ENCODE results near the gene GIMAP2.

DNA sequence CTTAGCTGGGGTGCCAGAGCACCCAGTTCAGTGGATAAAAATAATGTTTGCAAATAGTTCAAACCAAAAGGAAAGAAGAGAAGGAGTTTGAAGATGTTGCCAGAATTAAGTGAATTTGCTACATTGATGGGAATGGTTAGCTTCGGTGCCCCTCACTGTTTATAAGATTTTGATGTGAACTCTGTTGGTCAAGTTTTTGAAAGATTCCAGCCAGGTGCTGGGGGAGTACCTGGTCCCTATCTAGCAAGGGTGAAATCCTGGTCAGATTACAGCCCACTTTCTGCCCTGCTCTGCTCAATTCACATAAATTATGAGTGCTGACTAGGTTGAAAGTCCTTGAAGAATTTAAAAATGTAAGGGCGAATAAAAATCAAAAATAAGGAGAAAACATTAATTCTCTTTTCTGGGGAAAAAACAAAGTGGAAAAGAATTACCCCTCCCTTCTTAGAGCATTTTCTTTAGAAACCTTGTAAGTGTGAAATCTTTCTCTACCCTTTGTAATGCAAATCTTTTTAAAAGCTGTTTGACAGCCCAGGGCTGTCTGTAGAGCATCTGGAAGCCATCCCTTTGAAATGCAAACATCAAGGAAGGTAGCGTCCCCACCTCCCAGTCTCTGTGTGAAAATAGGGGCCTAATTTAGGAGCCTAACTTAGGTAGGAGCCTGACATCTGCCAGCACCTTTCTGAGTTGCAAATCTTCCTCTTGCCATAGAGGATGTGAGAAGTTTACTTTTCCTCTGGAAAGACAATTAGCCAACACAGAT is 50.3 kb downstream of the GIMAP2 start:
- TF ChIP-seq POLR2A (IDR thresholded peaks at IDR 0.05; ENCODE audit: low read depth, low read length) (no peak), POLR2AphosphoS5 (IDR thresholded peaks at IDR 0.05; ENCODE audit: low read depth, low read length) (no peak), TAF1 (IDR thresholded peaks at IDR 0.05; ENCODE audit: low read depth, low read length) (no peak)
